GM12892 (cell line): ENCODE measurements around the gene MAP7D2.

Experiments used
- POLR2A ChIP-seq: IDR thresholded peaks from 2 replicates; pipeline ENCODE4 v1.6.1; 2011; ENCODE audit warnings: low read depth, low read length, control low read depth
- POLR2AphosphoS5 ChIP-seq: IDR thresholded peaks from 2 replicates; pipeline ENCODE4 v1.6.1; 2011; ENCODE audit warnings: low read depth, low read length, control low read depth

- TF ChIP-seq POLR2AphosphoS5 (no peak), POLR2A (no peak)
Measured at GRCh38 chrX:20057479-20057878, 59.2 kb downstream of the MAP7D2 start.
